Eye (tissue), 1 donor: ENCODE results near the gene NIM1K.
"Not testable (repeated sequence)": the region's sequence is repeated elsewhere in the genome, so short reads cannot be mapped to it uniquely, and the experiment has no call there.

Experiments
- DNase-seq: peaks from one replicate; pipeline ENCODE4 v3.0.0-alpha.2; 2015

The NIM1K gene

DNA sequence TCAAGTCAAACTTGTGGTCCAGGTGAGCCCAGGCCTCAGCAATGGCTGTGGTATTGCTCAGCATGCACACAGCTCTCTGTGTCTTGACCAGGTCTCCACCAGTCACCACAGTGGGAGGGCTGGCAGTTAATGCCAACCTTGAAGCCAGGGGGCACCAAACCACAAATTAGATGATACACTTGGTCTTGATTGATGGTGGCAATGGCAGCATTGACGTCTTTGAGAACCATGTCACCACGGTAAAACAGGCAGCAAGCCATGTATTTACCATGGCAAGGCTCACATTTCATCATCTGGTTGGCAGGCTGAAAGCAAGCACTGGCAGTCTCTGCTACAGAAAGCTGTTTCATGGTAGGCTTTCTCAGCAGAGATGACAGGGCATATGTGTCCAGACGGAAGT lies 40.0 kb downstream of the NIM1K start:
- DNase-seq, result no peak

DNA sequence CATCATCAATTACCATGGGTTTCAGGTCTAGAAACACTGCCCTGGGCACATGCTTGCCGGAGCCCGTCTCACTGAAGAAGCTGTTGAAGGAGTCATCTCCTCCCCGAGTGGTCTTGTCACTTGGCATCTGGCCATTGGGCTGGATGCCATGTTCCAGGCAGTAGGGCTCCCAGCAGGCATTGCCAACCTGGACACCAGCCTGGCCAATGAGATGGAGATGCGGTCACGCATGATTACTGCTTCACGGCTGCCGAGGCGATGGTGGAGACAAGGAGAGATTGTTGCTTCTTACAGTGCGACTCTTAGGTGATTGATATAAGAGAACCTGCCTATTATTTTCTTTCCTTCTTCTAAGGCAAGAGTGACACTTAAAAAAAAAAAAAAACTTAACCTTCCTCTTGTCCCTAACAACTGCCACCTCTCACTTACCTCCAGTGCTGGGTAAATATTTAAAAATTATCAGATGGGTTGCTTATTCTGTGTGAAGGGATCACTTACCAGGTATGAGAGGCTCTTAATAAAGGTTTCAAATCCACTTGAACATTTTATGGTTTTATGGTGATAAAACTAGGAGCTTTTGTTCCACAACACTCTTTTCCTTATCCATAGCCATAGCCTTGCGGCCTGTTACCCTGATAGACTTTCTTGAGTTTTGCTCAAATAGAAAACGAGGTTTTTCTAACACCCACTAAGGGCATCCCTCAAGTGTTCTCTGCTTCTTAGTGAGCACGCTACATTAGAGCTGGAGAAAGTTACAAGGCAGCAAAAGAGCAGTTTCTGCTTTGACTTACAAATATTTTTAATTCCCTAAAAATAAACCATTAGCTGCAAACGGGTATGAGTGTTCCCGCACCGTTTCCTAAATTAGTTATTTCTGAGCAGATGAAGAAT lies 41.2 kb downstream of the NIM1K start:
- DNase-seq, result no peak

DNA sequence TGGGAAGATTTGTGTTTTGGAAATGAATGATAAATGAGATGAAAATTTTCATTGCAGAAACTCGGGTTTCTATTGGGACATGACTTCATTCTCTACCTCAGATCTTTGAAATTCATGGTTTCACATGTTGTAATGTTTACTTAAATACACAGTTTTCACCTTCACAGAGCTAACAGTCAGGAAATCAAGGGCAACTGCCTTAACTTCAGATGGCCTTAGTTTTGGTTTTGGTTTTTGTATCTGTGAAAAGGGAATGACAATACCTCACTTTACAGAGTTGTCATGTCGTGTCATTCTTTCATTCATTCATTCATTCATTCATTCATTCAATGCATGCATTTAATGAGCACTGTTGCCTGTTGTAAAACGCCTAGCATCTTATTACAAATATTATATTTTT lies 41.9 kb downstream of the NIM1K start:
- no peak for DNase-seq

DNA sequence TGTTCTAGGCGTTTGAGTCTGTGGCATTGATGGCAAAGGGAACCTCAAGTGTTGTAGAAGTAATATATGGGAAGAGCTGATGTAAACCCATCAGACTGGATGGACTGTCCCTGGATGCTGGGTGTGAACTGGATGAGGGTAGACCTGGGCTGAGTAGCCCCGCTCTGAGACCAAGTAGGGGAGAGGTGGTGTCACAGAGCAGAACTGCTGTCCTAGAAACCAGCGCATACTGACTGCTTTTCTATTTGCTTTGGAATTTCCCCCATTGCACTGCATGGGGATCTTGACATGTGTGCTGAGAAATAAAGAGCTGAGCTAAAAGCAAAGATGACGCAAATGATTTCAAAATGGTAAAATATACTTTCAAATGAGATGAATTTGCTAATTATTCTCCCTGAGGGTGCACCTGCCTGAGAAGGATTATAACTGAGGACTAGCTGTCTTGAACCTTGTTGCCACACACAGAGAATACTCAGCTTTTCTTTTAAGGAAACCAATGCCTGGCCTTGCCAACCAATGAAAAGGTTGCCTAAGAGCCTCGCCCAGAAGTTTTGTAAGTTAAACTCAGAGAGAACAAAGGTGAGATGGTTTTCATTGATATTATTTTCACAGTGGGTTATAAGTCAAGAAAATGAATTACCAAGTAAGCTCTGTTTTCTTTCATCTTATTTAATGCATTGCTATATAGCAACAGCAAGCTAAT lies 44.8 kb downstream of the NIM1K start:
- DNase-seq, result no peak

DNA sequence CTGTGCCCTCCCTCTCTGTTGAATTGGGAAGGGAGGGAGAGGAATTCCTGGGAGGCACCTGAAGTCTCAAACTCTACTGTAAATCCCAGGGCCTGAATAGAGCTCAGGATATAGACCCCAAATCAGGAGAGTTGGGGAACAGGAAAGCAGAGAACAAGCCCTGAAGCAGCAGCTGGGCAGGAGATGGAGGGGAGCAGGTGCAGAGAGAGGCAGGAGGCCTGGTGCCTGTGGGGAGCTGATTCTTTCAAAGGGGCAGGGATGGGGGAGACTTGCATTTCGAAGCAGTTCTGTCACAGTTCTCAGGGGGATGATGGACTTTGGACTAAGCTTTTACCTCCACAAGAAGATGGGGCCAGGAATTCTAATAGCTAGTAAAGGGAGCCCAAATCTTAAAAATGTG lies 50.2 kb downstream of the NIM1K start:
- no peak for DNase-seq

DNA sequence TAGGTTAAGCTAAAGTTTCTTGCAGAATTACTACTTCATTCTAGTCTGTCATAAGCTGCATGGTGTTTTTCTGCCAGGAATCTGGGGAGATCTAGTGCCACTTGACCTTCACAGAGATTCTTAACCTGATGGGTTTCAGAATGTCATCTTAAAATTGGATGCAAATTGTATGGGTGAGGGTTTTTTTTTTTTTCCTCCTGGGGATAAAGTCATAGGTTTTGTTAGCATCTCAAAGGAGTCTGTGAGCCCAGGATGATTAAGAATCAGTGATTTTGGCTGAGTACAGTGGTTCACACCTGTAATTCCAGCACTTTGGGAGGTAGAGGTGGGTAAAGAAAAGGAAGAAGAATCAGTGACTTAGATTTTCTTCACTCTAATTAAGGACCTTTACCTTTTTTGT lies 51.2 kb downstream of the NIM1K start:
- no peak for DNase-seq

DNA sequence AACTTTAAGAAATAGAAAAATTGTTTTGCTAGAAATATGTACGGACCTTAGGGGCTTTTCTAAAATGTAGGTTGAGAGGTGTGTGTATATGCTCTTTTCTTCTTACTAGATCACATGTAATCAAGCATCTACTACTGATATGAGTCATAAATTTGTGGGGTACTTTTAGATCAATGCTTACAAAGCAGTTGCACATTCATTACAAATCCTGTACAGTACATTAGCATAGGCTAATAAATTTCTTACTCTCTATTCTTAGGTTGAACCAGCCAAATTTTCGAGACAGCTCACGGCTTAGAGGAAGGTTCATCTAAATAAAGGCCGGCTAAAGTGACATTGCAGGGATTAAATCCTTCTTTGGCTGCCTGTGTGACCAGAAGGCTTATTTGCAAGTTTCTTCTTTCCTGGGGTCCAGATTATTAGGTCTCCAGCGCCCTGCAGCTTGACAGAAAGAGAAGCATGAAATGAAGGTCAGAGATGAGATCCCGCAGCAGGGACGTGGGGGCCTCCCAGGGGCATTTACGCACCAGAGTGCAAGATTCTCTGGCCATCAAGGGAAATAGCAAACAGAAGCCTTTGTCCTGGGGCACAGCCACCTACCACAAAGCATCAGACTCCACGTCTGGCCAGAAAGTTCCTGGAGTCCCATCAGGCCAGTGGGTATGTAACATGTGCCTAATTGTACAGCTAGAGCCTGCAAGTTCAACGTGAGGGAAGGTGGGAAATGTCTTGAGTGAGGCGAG lies 53.0 kb downstream of the NIM1K start:
- peak; percentile 30 for DNase-seq

DNA sequence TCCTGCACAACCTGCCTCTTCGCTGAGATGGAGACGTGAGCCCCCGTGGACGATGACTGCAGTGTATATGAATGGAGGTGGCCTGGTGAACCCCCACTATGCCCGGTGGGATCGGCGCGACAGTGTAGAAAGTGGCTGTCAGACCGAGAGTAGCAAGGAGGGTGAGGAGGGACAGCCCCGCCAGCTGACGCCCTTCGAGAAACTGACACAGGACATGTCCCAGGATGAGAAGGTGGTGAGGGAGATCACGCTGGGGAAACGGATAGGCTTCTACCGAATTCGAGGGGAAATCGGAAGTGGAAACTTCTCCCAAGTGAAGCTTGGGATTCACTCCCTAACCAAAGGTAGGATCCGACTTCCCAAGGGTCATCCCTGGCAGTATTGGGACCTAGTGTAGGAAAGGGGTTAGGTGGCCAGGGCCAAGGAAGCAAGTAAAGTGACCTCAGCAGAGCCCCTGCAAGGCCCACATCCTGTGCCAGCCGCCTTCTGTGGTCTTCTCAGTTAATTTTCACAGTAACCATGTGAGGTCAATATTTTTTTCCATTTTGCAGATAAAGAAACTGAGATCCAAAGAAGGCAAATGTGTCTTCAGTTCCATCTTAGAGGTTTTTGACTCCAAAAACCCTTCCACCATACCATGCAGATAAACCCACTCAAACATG lies 53.8 kb downstream of the NIM1K start:
- DNase-seq, result no peak

DNA sequence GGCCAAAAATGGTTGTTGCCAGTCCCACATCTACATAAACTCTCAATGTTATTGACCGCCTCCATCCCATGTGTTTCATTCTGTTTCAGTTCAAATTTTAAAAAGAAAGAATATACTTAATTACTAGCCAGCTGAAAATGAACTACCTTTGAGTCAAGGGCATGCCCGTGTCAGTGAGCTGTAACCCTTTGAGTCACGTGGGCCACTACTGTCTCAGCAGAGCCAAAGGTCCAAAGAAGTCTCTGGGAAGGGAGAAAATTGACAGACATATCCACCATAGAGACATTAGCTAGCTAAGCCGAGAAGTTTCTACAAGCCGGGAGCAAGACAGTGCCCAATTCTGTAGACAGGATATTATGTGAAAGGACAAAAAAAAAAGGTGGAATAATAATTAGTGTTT lies 59.7 kb downstream of the NIM1K start:
- DNase-seq, result no peak

DNA sequence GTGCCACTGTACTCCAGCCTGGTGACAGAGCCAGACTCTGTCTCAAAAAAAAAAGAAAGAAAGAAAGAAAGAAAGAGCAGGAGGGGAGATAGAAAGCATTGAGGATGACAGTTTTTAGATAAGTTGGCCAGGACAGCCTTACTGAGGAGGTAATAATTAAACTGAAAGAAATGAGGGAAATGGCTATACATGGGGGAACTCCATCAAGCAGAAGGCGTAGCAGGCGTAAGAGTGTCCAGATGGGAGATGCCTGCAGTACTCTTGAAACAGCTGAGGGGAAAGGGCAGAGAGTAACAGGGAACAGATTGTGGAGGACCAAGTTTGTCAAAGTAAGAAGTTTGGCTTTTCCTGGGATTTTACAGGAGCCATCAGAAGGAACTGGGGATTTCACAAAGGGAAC lies 63.7 kb downstream of the NIM1K start:
- no peak for DNase-seq

DNA sequence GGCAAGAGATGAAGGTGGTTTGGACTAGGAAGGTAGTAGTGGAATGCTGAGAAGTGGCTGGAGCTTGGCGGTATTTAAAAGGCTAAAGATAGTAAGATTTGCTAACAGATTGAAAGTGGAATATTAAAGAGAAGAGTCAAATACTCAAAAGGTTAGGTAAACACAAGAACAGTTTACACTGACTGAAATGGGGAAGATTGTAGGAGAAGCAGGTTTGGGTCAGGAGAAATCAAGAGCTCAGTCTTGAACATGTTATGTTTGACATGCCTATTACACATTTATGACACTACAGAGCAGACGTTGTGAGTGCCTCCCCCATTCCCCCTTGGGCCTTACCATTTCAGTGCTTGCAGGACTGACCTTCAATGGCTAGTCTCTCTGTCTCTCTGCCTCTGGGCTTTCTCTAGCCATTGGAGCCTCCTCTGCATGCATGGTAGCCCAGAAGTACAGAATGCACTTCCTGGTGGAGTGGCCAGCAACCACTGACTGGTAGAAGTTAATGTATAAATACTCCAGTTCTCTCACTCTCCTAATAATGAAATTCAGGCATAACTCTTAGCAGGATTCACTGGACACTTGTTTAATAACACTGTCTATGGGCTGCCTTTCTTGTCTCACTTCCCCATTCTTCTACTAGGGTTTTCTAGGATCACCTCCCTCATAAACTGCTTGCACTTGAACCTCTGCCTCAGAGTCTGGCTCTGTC lies 64.4 kb downstream of the NIM1K start:
- peak; percentile 33 for DNase-seq

DNA sequence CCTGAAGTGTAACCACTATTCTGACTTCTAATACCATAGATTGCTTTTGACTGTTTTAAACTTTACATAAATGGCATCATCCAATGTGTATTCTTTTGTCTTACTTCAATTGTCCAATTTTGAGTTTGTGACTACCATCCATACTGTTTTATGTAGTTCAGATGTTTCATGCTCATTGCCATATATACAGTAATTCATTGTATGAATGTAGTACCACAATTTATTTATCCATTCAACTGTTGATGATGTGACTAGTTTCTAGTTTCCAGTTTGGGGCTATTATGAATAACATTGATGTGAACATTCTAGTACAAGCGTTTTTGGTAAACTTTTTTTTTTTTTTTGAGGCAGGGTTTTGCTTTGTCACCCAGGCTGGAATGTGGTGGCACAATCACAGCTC lies 66.1 kb downstream of the NIM1K start:
- DNase-seq, result no peak

DNA sequence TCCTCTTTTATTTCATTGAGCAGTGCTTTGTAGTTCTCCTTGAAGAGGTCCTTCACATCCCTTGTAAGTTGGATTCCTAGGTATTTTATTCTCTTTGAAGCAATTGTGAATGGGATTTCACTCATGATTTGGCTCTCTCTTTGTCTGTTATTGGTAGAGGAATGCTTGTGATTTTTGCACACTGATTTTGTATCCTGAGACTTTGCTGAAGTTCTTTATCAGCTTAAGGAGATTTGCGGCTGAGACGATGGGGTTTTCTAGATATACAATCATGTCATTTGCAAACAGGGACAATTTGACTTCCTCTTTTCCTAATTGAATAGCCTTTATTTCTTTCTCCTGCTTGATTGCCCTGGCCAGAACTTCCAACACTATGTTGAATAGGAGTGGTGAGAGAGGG lies 70.2 kb downstream of the NIM1K start:
- not testable (repeated sequence) for DNase-seq

DNA sequence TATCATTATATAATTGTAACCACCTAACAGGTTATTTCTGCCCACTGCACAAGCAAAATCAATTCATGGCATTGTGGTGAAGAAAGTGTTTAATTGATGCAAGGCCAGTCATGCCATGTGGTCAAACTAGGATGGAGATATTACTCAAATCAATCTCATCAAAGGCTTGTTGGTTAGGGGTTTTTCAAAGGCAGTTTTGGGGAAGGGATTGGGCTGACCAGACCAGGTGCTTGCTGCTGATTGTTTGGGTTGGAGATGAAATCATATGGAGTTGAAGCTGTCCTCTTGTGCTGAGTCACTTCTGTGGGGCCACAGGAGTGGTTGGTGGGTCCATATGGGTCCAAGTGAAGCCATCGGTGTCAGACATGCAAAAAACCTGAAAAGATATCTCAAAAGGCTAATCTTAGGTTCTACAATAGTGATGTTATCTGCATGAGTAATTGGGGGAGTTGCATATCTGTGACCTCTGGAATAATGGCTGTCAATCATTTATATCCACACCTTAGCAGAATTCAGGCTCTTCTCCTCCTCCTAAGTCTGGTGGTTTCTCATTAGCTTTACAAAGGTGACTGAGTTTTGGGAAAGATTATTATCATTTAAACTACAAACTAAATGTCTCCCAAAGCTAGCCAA lies 76.3 kb downstream of the NIM1K start:
- DNase-seq, result no peak

DNA sequence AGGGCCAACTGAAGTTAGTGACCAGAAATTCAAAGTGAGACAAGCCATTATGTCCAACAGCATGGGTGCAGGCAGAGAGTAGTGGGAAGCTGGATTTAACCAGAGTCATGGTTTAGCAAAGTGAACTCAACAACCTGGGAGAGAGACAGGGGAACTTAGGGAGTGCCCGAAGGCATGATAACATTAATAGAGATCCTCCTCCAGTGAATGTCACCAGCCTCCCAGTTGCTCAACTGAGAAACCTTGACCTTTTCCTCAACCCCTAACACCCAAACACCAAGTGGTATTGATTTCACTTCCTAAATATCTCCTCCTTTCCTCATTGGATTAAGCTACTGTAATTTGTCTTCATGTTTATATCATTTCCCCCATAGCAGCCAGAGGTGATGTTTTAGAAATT lies 78.6 kb downstream of the NIM1K start:
- DNase-seq, result no peak

DNA sequence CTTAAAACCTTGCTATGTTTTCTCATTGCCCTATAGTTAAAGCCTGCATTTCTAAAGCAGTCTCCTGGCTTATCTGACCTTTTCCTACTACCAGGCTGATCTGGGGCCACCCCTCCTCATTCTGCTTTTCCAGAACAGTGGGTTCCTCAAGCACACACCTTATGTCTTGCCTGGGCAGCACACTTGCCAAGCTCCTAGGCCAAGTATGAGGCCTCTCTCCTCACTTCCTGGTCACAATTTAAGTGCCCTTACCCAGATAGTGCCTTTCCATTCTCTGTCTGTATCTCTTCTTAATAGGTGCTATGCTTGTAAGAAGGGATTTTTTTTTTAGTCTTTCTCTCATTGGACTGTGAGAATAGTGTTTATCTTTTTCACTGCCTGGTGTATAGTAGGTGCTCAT lies 81.5 kb downstream of the NIM1K start:
- DNase-seq, result no peak

DNA sequence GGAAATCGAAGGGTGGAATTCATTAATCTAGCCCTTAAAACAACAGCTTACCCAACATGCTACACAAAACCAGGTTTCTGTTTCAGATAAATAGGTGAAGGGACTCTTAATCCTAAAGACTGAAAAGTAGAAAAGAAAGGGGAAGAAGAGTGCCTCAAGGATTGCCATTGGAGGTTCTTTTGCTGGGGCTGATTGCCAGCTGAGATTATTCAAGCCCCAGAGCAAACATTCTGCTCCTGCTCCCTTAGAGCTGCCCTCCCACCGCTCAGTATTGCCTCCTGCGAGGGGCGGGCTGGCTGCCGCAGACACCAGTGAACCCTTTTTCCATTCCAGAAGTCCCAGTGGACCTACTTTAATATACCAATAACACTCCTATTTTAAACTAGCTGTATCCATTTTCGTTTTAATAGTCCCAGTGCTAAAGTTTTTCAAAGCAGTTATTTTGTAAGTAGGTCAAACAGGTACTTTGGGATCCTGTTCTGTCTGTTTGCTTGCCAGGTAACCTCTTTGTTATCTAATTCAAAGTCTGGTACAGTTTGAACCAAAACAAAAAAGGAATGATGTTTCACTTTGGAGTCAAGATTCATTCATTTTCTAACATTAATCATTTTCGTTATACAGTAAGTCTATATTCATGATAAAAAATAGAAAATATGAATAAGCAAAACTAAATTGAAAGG lies 82.5 kb downstream of the NIM1K start:
- DNase-seq, result no peak

DNA sequence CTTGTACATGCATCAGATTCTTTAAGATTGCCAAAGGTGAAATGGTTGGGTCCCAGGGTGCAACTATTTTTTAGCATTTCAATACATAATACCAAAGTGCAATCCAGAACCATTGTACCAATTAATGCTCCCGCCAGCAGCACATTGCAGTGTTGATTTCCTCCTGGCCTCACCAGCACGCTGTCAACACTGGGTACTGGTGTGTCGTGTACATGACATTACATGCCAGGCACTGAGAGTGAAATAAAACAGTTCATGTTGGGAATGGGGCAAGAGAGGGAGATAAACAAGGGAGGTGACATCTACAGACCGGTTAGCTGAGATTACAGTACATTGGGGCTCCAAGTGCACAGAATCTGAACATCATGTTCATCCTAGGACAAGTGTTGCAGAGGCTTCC lies 83.4 kb downstream of the NIM1K start:
- no peak for DNase-seq

DNA sequence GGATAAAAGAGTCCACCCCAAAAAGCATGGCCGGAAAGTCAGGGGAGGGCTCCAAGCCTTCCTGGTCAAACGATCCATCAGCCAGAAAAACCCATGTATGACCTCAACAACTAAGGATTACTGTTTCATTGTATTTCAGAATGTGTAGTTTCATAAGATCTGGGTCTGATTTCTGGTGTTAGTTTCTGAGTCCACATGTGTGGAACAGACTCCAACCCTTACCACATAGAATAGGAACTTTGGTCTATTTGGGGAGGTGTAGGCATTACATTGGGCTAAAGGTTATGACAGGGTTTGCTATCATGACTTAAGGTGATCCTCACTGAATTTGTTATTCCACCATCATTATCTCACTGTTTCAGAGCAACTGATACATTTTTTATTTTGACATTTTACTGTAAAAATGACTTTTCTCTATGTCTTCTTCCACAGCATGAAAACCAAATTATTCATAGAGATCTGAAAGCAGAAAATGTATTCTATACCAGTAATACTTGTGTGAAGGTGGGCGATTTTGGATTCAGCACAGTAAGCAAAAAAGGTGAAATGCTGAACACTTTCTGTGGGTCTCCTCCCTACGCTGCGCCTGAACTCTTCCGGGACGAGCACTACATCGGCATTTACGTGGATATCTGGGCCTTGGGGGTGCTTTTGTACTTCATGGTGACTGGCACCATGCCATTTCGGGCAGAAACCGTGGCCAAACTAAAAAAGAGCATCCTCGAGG lies 87.7 kb downstream of the NIM1K start:
- DNase-seq, result no peak

DNA sequence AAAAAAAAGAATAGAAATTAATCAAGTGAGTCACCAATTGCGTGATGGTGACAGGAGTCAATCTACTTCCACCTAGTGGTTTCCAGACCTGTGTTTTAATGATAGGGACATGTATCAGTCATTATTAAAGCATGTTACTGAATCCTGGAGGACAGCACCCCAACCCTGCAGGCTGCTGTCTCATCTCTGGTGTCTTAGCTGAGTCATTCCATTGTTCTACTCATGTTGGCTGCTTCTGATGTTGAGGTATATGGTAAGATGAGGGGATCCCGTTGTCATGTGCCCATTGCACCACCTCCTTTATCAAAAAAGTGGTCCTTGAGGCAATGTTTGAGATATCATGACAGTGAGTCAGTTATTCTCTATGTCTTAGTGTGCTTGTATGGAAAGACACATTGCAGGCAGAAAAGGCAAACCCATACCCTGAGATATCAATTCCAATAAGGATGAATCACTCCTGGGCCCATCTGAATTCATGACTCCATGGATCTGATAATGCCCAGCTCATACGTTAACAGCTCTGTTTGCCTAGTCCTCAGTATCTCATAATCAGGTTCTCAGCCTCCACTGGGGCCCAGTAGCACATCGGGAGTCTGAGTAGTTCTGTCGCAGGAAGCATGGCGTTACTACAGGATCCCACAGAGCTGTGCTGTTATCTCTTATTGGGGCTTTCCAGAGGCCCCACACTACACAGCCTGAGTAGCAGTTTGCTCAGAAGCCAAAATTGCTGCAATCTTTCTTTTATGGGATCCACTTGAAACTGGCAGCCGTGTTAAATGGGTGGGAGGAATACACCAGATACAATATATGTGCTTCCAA lies 90.0 kb downstream of the NIM1K start:
- no peak for DNase-seq
